Measurements from ENCODE around the gene TSC22D1.

GRCh38 chr13:44474122-44474910 lies 101.8 kb downstream of the TSC22D1 start:
- TF ChIP-seq CTCF (IDR thresholded peaks at IDR 0.05 in 4 of 5, conservative IDR thresholded peaks at IDR 0.05 in 1 of 5): no peak
- no peak for TF ChIP-seq POLR2A (IDR thresholded peaks at IDR 0.05)

Data from gastrocnemius medialis (tissue), 4 donors.